Umbilical cord (tissue), 2 donors: ENCODE results near the gene DYRK3. TPM values are rescaled to one million over a fixed set of nuclear protein-coding genes. Genes with fewer than 3 reads are reported as not detected.
A peak's percentile ranks its signal among the peaks of the same experiment; 100 is the strongest.

Source experiments
- DNase-seq: peaks from one replicate; pipeline ENCODE4 v3.0.0-alpha.2; 2015; ENCODE audit warnings: low spot score
- total RNA-seq: library from RNA; depleted of rRNA; stranded (reverse); fragments of >200 nt; gene quantifications from one replicate; pipeline ENCODE4 v1.2.3, GENCODE V29; 2014; ENCODE audit warnings: low replicate concordance; ENCODE audit not compliant: insufficient read depth

Gene DYRK3
- total RNA-seq, 1 donor from 2014 or later: 17.8 TPM

GRCh38 chr1:206661161-206661820, 26.0 kb downstream of the DYRK3 start:
- no peak for DNase-seq

GRCh38 chr1:206662396-206663092, 27.2 kb downstream of the DYRK3 start:
- DNase-seq: no peak

GRCh38 chr1:206663362-206663761, 28.0 kb downstream of the DYRK3 start:
- DNase-seq: no peak

- DNase-seq: peak; percentile 70
These were observed 28.7 kb downstream of the DYRK3 start for GRCh38 chr1:206663832-206664652.

- no peak for DNase-seq
These were observed 29.4 kb downstream of the DYRK3 start for GRCh38 chr1:206664740-206665139.

GRCh38 chr1:206666031-206666561, 30.8 kb downstream of the DYRK3 start:
- no peak for DNase-seq

- no peak for DNase-seq
These were observed 31.8 kb downstream of the DYRK3 start for GRCh38 chr1:206666954-206667665.

- DNase-seq: no peak
These were observed 33.0 kb downstream of the DYRK3 start for GRCh38 chr1:206668351-206668750.

- no peak for DNase-seq
These were observed 33.6 kb downstream of the DYRK3 start for GRCh38 chr1:206668874-206669410.

GRCh38 chr1:206672011-206672688, 36.8 kb downstream of the DYRK3 start:
- peak; percentile 24 for DNase-seq

- DNase-seq: peak; percentile 31
These were observed 37.8 kb downstream of the DYRK3 start for GRCh38 chr1:206672844-206673758.

GRCh38 chr1:206674236-206674635, 38.9 kb downstream of the DYRK3 start:
- no peak for DNase-seq

GRCh38 chr1:206674745-206675175, 39.4 kb downstream of the DYRK3 start:
- peak; percentile 86 for DNase-seq

GRCh38 chr1:206676499-206676898, 41.2 kb downstream of the DYRK3 start:
- DNase-seq: no peak

GRCh38 chr1:206678490-206678889, 43.2 kb downstream of the DYRK3 start:
- DNase-seq: no peak

- no peak for DNase-seq
These were observed 44.4 kb downstream of the DYRK3 start for GRCh38 chr1:206679738-206680211.

- DNase-seq: no peak
These were observed 44.9 kb downstream of the DYRK3 start for GRCh38 chr1:206680279-206680678.

GRCh38 chr1:206681359-206681758, 46.0 kb downstream of the DYRK3 start:
- no peak for DNase-seq

GRCh38 chr1:206682111-206682510, 46.8 kb downstream of the DYRK3 start:
- no peak for DNase-seq
